Measurements from ENCODE around the gene PRRC2A. TPM values are rescaled to one million over a fixed set of nuclear protein-coding genes. Genes with fewer than 3 reads are reported as not detected.

Gene PRRC2A
- total RNA-seq, 1 donor from 2014 or later: 188 TPM

- Histone ChIP-seq H3K36me3 (ENCODE audit: insufficient read depth, low read length) (no peaks in the 10 kb centered on the region), H3K9me3 (ENCODE audit: insufficient read depth, low read depth, low read length) (no peaks in the 10 kb centered on the region), H3K27me3 (ENCODE audit: insufficient read depth, low read length) (peaks cover 3% of the 10 kb centered on the region), H3K4me3 (ENCODE audit: insufficient read depth, low read depth, low read length) (no peak within 1 kb of the TSS), H3K4me2 (ENCODE audit: low read length) (no peak within 1 kb of the TSS), H3K4me1 (ENCODE audit: insufficient read depth, low read length) (peaks cover 1% of the 10 kb centered on the region), H3K9ac (ENCODE audit: low read length) (no peak within 1 kb of the TSS), H3K27ac (ENCODE audit: low read depth, low read length) (no peak within 1 kb of the TSS), H3K79me2 (ENCODE audit: insufficient read depth, low read length) (no peaks in the 10 kb centered on the region), H2AFZ (ENCODE audit: low read depth, low read length) (no peak within 1 kb of the TSS), H4K20me1 (ENCODE audit: insufficient read depth, low read length) (no peaks in the 10 kb centered on the region)
- TF ChIP-seq CTCF (IDR thresholded peaks at IDR 0.05; ENCODE audit: insufficient read depth, low read depth, low read length) (no peak), EZH2 (IDR thresholded peaks at IDR 0.05; ENCODE audit: insufficient read depth, low read length) (no peak)
- Mint-ChIP-seq H3K4me3 (ENCODE audit: unreplicated experiment) (peak within 1 kb of the TSS; percentile 40), H3K36me3 (ENCODE audit: low read depth, unreplicated experiment) (no peaks in the 10 kb centered on the region), H3K9me3 (ENCODE audit: unreplicated experiment) (no peaks in the 10 kb centered on the region), H3K27me3 (ENCODE audit: low read depth, unreplicated experiment) (peaks cover 27% of the 10 kb centered on the region), H3K4me1 (ENCODE audit: low read depth, unreplicated experiment) (peaks cover 12% of the 10 kb centered on the region), H3K27ac (ENCODE audit: unreplicated experiment) (no peak within 1 kb of the TSS)
- FAIRE-seq (no peak), DNase-seq (ENCODE audit: low read depth) (no peak)
Measured at GRCh38 chr6:31575335-31575901, 45.1 kb upstream of the PRRC2A start, which contains the start of gene TNF. Gene TNF (plus strand): TSS chr6:31575565. CDS start chr6:31575742, 177 bp downstream.

- H3K4me3 Mint-ChIP-seq (ENCODE audit: unreplicated experiment): peak overlapping the region; percentile 40
- H3K4me3 ChIP-seq (ENCODE audit: insufficient read depth, low read depth, low read length): no peak overlapping the region
- H3K36me3 Mint-ChIP-seq (ENCODE audit: low read depth, unreplicated experiment): no peaks in the 10 kb centered on the region
Measured at GRCh38 chr6:31575952-31576685, 44.4 kb upstream of the PRRC2A start.

More at GRCh38 chr6:31575952-31576685, 44.4 kb upstream of the PRRC2A start:
- Histone ChIP-seq H2AFZ (ENCODE audit: low read depth, low read length) (no peak overlapping the region), H3K4me1 (ENCODE audit: insufficient read depth, low read length) (peaks cover 5% of the 10 kb centered on the region), H3K27me3 (ENCODE audit: insufficient read depth, low read length) (peaks cover 3% of the 10 kb centered on the region), H4K20me1 (ENCODE audit: insufficient read depth, low read length) (no peaks in the 10 kb centered on the region), H3K27ac (ENCODE audit: low read depth, low read length) (no peak overlapping the region), H3K79me2 (ENCODE audit: insufficient read depth, low read length) (no peaks in the 10 kb centered on the region), H3K36me3 (ENCODE audit: insufficient read depth, low read length) (no peaks in the 10 kb centered on the region), H3K4me2 (ENCODE audit: low read length) (no peak overlapping the region), H3K9me3 (ENCODE audit: insufficient read depth, low read depth, low read length) (no peaks in the 10 kb centered on the region), H3K9ac (ENCODE audit: low read length) (no peak overlapping the region)
- Mint-ChIP-seq H3K27ac (ENCODE audit: unreplicated experiment) (no peak overlapping the region), H3K27me3 (ENCODE audit: low read depth, unreplicated experiment) (peaks cover 27% of the 10 kb centered on the region), H3K4me1 (ENCODE audit: low read depth, unreplicated experiment) (peaks cover 12% of the 10 kb centered on the region), H3K9me3 (ENCODE audit: unreplicated experiment) (no peaks in the 10 kb centered on the region)
- DNase-seq (ENCODE audit: low read depth): no peak
- FAIRE-seq: no peak
- TF ChIP-seq CTCF (IDR thresholded peaks at IDR 0.05; ENCODE audit: insufficient read depth, low read depth, low read length) (no peak), EZH2 (IDR thresholded peaks at IDR 0.05; ENCODE audit: insufficient read depth, low read length) (no peak)
